ENCODE data around the gene PLEKHA6. TPM values are rescaled to one million over a fixed set of nuclear protein-coding genes. Genes with fewer than 3 reads are reported as not detected.

The PLEKHA6 gene
- total and polyA plus RNA-seq, 2 of the 4 experiments (the other 2 are of a cell fraction), result 8.2 to 19.9 TPM

DNA sequence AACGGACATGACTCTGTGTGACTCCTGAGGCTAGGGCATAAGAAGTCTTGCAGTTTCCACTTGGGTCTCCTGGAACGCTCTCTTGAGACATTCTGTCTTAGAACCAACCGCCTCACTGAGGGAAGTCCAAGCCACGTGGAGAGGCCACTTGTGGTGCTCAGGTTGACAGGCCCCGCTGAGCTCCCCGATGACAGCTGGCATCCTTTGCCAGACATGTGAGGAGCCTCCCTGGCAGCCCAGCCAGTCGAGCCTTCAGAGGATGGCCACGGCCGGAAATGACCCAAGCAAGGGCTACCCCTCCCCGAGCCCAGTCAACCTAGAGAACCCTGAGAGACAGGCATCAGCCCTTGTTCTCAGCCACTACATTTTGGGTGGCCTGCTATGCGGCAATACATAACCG, 20.7 kb downstream of the PLEKHA6 start:
- H4K20me1 ChIP-seq (ENCODE audit: insufficient read depth, low read length), result no peaks in the 10 kb centered on the region
- H3K79me1 ChIP-seq (ENCODE audit: low read depth in 1 of 2, low read length in 2 of 2), result no peaks in the 10 kb centered on the region
- ATAC-seq (ENCODE audit: low read depth) (no peak), DNase-seq (no peak)
- H2BK20ac ChIP-seq (ENCODE audit: low read depth, low read length), result 0 out of 2 replicates have a peak overlapping the region, but pooled peaks have one; percentile 25
- H2AK5ac ChIP-seq (ENCODE audit: low read depth, low read length), result no peak overlapping the region
- no peak overlapping the region for H3K4me3 ChIP-seq (ENCODE audit: insufficient read depth, low read depth, low read length)
- H3K18ac ChIP-seq (ENCODE audit: low read depth, low read length), result peak overlapping the region; percentile 62; the same call in 1 of the 2 replicates
- no peak overlapping the region for H3K9ac ChIP-seq (ENCODE audit: low read depth, low read length)
- H2AK9ac ChIP-seq (replicated peaks; ENCODE audit: low read depth, low read length, poor library complexity), result no peak overlapping the region
- H2AFZ ChIP-seq (replicated peaks; ENCODE audit: low read length, poor library complexity), result peak overlapping the region; percentile 38
- no peaks in the 10 kb centered on the region for H3K9me3 ChIP-seq (ENCODE audit: control insufficient read depth, insufficient read depth, low read length)
- TF ChIP-seq MAFK (IDR thresholded peaks at IDR 0.05; ENCODE audit: low read depth, low read length), result no peak
- no peak for TF ChIP-seq CHD1 (IDR thresholded peaks at IDR 0.05; ENCODE audit: low read depth, low read length)
- no peak for TF ChIP-seq FOS (IDR thresholded peaks at IDR 0.05; ENCODE audit: low read depth, low read length)
- TF ChIP-seq POLR2A (IDR thresholded peaks at IDR 0.05; ENCODE audit: low read depth, low read length), result no peak
- no peak for TF ChIP-seq RCOR1 (IDR thresholded peaks at IDR 0.05; ENCODE audit: insufficient replicate concordance, low read length)
- TF ChIP-seq CEBPB (IDR thresholded peaks at IDR 0.05; ENCODE audit: low read depth, low read length), result no peak
- no peak for TF ChIP-seq SMC3 (IDR thresholded peaks at IDR 0.05; ENCODE audit: low read depth, low read length)
- no peak for TF ChIP-seq RFX5 (IDR thresholded peaks at IDR 0.05; ENCODE audit: low read depth, low read length)
- TF ChIP-seq, protein P1, sequence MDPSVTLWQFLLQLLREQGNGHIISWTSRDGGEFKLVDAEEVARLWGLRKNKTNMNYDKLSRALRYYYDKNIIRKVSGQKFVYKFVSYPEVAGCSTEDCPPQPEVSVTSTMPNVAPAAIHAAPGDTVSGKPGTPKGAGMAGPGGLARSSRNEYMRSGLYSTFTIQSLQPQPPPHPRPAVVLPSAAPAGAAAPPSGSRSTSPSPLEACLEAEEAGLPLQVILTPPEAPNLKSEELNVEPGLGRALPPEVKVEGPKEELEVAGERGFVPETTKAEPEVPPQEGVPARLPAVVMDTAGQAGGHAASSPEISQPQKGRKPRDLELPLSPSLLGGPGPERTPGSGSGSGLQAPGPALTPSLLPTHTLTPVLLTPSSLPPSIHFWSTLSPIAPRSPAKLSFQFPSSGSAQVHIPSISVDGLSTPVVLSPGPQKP (IDR thresholded peaks at IDR 0.05; ENCODE audit: borderline replicate concordance, low read depth, low read length), result no peak
- no peaks in the 10 kb centered on the region for H3K27me3 ChIP-seq (ENCODE audit: control insufficient read depth, insufficient read depth, low read length)
- H3K27ac ChIP-seq (ENCODE audit: insufficient read depth, low read length), result peak overlapping the region; percentile 27; the same call in 1 of the 2 replicates
- no peaks in the 10 kb centered on the region for H3K36me3 ChIP-seq (ENCODE audit: control insufficient read depth, insufficient read depth, low read length)
- H3K4ac ChIP-seq (ENCODE audit: low read depth, low read length), result no peak overlapping the region; the same call in 1 of the 2 replicates
- peak overlapping the region; percentile 20; the same call in 1 of the 2 replicates for H4K91ac ChIP-seq (ENCODE audit: insufficient read depth, low read depth, low read length)
- no peak overlapping the region for H3K4me2 ChIP-seq (ENCODE audit: low read depth, low read length)
- dilution Hi-C loops (cut with HindIII; ENCODE audit: low sequenced_read_pairs, unreplicated experiment) (no loop called here), in situ Hi-C loops (cut with MboI; ENCODE audit: low sequenced_read_pairs) (no loop called here), intact Hi-C loops (cut with micrococcal nuclease) (no loop called here)
- H2BK120ac ChIP-seq (ENCODE audit: low read depth, low read length), result no peak overlapping the region; the same call in 1 of the 2 replicates
- H3K56ac ChIP-seq (ENCODE audit: extremely low read depth, insufficient read depth, low read length), result no peak overlapping the region
- no peak overlapping the region for H2BK5ac ChIP-seq (ENCODE audit: low read depth, low read length, poor library complexity, severe bottlenecking)
- ChIA-PET CTCF (no interaction called here), POLR2A (ENCODE audit: unreplicated experiment) (interaction anchor here (0.8 kb wide), 1 partner anchor 140 kb away, joined by 3 read pairs; no protein-coding TSS in a partner anchor)
- WGBS, 2 experiments (ENCODE audit: extremely low coverage in 2 of 2, insufficient read length in 1 of 2), result 85% methylated on average over 6 of the region's 12 CpGs; no CpG with 5 or more reads in 1 of the 2 experiments
- peaks cover 20% of the 10 kb centered on the region; the same call in 1 of the 2 replicates for H3K9me1 ChIP-seq (ENCODE audit: insufficient read depth, low read length)
- H4K5ac ChIP-seq (ENCODE audit: low read depth, low read length), result no peak overlapping the region
- H4K8ac ChIP-seq (ENCODE audit: low read depth in 2 of 2, low read length in 2 of 2), result no peak overlapping the region
- peaks cover 45% of the 10 kb centered on the region for H3K4me1 ChIP-seq (ENCODE audit: control insufficient read depth, insufficient read depth, low read length)
- BruUV-seq (replicated peaks), result no TSS peak
- H2BK15ac ChIP-seq (ENCODE audit: low read depth, low read length), result no peak overlapping the region
- H3K23ac ChIP-seq (ENCODE audit: low read depth, low read length), result no peak overlapping the region
- H3K14ac ChIP-seq (replicated peaks; ENCODE audit: low read depth, low read length), result peak overlapping the region; percentile 14; the same call in 1 of the 2 replicates

All from IMR-90 (cell line).